Thoracic aorta (tissue), 2 donors: ENCODE results near the gene GPR137. TPM values are rescaled to one million over a fixed set of nuclear protein-coding genes. Genes with fewer than 3 reads are reported as not detected.

Experiments used
- ATAC-seq: fragments of 150-250 bp; one replicate; pipeline ENCODE4 v1.8.0; 2017; ENCODE audit warnings: low read depth; ENCODE audit not compliant: insufficient number of reproducible peaks, low FRiP score
- DNase-seq: peaks from one replicate; pipeline ENCODE4 v3.0.0-alpha.2; 2020; ENCODE audit warnings: low spot score
- H3K27ac ChIP-seq, 2 donors: fragments of 200-600 bp; sonication (generic); 1 replicate in 1 of 2; 2 replicates in 1 of 2; pipeline ENCODE4 v1.5.1; 2016; ENCODE audit warnings: mild to moderate bottlenecking in 2 of 2, moderate library complexity in 2 of 2
- H3K27me3 ChIP-seq: fragments of 200-600 bp; sonication (generic); replicated peaks from 2 replicates; pipeline ENCODE4 v1.6.0; 2016; ENCODE audit warnings: mild to moderate bottlenecking; ENCODE audit not compliant: insufficient read depth
- H3K36me3 ChIP-seq: fragments of 200-600 bp; sonication (generic); one replicate; pipeline ENCODE4 v1.5.1; 2016
- H3K4me1 ChIP-seq, 2 donors: fragments of 200-600 bp; sonication (generic); 1 replicate in 1 of 2; 2 replicates in 1 of 2; pipeline versions ENCODE4 v1.5.1 to v1.6.0; 2016; ENCODE audit warnings: low read depth in 2 of 2, mild to moderate bottlenecking in 1 of 2; ENCODE audit not compliant: control insufficient read depth in 1 of 2
- H3K4me3 ChIP-seq: fragments of 200-600 bp; sonication (generic); 2 replicates; pipeline ENCODE4 v1.5.1; 2016; ENCODE audit warnings: mild to moderate bottlenecking
- H3K9me3 ChIP-seq: fragments of 200-600 bp; sonication (generic); 2 replicates; pipeline ENCODE4 v1.5.1; 2016
- CTCF ChIP-seq: fragments of 200-600 bp; sonication (generic); IDR thresholded peaks from one replicate; pipeline ENCODE4 v1.5.1; 2019; ENCODE audit warnings: antibody characterized with exemption
- total RNA-seq, 2 donors: library from RNA; depleted of rRNA; stranded (reverse); fragments of >200 nt; gene quantifications; one replicate each; pipeline versions ENCODE4 v1.1.0 to v1.2.3, GENCODE V29; 2016

The GPR137 gene
- total RNA-seq, 2 donors from 2014 or later, result 8.7 to 19.0 TPM

GRCh38 chr11:64256300-64256699 lies 29.3 kb upstream of the GPR137 start:
- peaks cover 14 to 23% of the 10 kb centered on the region in 2 donors for H3K4me1 ChIP-seq
- no peak for TF ChIP-seq CTCF
- H3K4me3 ChIP-seq, result no peak overlapping the region
- DNase-seq (no peak), ATAC-seq (no peak)
- no peak overlapping the region for H3K27ac ChIP-seq
- H3K36me3 ChIP-seq, result peaks cover 35% of the 10 kb centered on the region
- no peaks in the 10 kb centered on the region for H3K27me3 ChIP-seq
- H3K9me3 ChIP-seq, result no peaks in the 10 kb centered on the region

DNA sequence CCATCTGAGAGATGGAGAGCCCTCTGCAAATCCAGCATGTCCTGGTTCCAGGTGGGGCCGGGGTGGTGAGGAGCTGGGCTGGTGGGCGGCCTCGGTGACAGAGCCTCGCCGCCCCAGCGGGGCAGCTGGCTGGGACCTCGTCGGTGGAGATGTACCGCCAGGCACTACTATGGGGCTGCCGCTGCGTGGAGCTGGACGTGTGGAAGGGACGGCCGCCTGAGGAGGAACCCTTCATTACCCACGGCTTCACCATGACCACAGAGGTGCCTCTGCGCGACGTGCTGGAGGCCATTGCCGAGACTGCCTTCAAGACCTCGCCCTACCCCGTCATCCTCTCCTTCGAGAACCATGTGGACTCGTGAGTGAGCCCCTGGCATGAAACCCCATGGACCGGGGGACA lies 27.3 kb upstream of the GPR137 start:
- Histone ChIP-seq H3K4me1 (peaks cover under 1 to 6% of the 10 kb centered on the region in 2 donors), H3K9me3 (no peaks in the 10 kb centered on the region), H3K36me3 (peaks cover 56% of the 10 kb centered on the region), H3K4me3 (no peak overlapping the region), H3K27me3 (no peaks in the 10 kb centered on the region), H3K27ac (no peak overlapping the region)
- DNase-seq, result no peak
- TF ChIP-seq CTCF, result no peak
- ATAC-seq, result no peak

DNA sequence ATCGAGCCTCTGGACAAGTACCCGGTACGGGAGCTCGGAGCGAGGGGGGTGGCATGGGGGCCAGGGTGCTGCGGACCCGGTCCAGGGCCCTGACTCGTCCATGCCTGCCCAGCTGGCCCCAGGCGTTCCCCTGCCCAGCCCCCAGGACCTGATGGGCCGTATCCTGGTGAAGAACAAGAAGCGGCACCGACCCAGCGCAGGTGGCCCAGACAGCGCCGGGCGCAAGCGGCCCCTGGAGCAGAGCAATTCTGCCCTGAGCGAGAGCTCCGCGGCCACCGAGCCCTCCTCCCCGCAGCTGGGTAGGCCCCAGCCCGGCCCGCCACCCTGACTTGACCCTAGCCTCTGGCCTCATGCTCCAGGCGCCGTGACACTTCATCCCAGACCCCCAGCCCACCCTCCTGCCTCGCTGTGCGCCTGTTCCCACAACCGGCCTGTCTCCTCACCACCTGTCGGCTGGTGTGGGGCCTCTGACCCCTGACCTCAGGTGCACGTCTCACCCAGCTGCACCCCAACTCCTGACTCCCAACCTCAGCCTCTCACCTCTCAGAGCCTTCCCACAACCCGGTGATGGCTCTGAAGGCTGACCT lies 26.6 kb upstream of the GPR137 start:
- Histone ChIP-seq H3K27ac (no peak overlapping the region), H3K4me3 (no peak overlapping the region), H3K36me3 (peaks cover 62% of the 10 kb centered on the region), H3K4me1 (no peaks in the 10 kb centered on the region), H3K9me3 (no peaks in the 10 kb centered on the region), H3K27me3 (no peaks in the 10 kb centered on the region)
- DNase-seq, result no peak
- no peak for TF ChIP-seq CTCF
- ATAC-seq, result no peak

- Histone ChIP-seq H3K4me1 (no peaks in the 10 kb centered on the region), H3K4me3 (no peak overlapping the region), H3K36me3 (peaks cover 67% of the 10 kb centered on the region), H3K27ac (no peak overlapping the region), H3K9me3 (no peaks in the 10 kb centered on the region), H3K27me3 (no peaks in the 10 kb centered on the region)
- no peak for DNase-seq
- ATAC-seq, result no peak
- TF ChIP-seq CTCF, result no peak
Measured at GRCh38 chr11:64259533-64260067, 26.0 kb upstream of the GPR137 start.

DNA sequence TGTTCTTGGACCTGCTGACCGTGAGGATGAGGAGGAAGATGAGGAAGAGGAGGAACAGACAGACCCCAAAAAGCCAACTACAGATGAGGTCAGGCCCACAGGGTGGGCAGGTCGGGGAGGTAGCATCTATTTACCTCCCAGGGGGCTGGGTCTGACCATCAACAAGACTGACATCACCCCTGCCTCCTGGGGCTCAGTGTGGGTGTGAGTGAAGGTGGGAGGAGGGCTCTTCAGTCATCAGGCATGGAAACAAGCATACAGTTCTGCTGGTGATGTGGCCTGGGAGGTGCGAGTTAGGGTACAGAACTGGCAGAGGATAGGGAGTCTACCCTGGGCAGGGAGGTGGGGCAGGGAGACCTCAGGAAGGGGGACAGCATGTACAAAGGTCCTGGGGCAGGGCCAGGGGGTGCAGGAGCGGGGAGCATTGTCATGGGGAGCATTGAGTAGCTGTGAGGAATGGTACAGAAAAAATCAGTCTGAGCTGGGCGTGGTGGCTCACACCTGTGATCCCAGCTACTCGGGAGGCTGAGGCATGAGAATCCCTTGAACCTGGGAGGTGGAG lies 25.4 kb upstream of the GPR137 start:
- no peak for TF ChIP-seq CTCF
- H3K9me3 ChIP-seq, result no peaks in the 10 kb centered on the region
- H3K27me3 ChIP-seq, result no peaks in the 10 kb centered on the region
- no peak overlapping the region for H3K27ac ChIP-seq
- ATAC-seq (no peak), DNase-seq (no peak)
- H3K36me3 ChIP-seq, result peaks cover 68% of the 10 kb centered on the region
- H3K4me1 ChIP-seq, result no peaks in the 10 kb centered on the region
- no peak overlapping the region for H3K4me3 ChIP-seq
